ENCODE results near the gene MED13. TPM values are rescaled to one million over a fixed set of nuclear protein-coding genes. Genes with fewer than 3 reads are reported as not detected.
"Not testable (repeated sequence)": the region's sequence is repeated elsewhere in the genome, so short reads cannot be mapped to it uniquely, and the experiment has no call there.

MED13 gene
- total RNA-seq, 1 donor from 2014 or later, result 23.7 TPM

- no peak for DNase-seq (ENCODE audit: low read depth)
- H3K36me3 ChIP-seq (ENCODE audit: control insufficient read depth, insufficient read depth, low read length), result peaks cover 2% of the 10 kb centered on the region
- H3K4me3 ChIP-seq (ENCODE audit: low read depth, low read length), result no peak overlapping the region
- H3K27me3 ChIP-seq (ENCODE audit: control insufficient read depth, insufficient read depth, low read length), result no peaks in the 10 kb centered on the region
- no peak for TF ChIP-seq CTCF (IDR thresholded peaks at IDR 0.05; ENCODE audit: insufficient read depth, low read length, severe bottlenecking)
- no peak for FAIRE-seq
Measured at GRCh38 chr17:61943117-61943516, 122.0 kb downstream of the MED13 start.

- no peak for FAIRE-seq
- H3K4me3 ChIP-seq (ENCODE audit: low read depth, low read length), result no peak overlapping the region
- no peaks in the 10 kb centered on the region for H3K27me3 ChIP-seq (ENCODE audit: control insufficient read depth, insufficient read depth, low read length)
- DNase-seq (ENCODE audit: low read depth), result no peak
- TF ChIP-seq CTCF (IDR thresholded peaks at IDR 0.05; ENCODE audit: insufficient read depth, low read length, severe bottlenecking), result no peak
- H3K36me3 ChIP-seq (ENCODE audit: control insufficient read depth, insufficient read depth, low read length), result peaks cover 2% of the 10 kb centered on the region
Measured at GRCh38 chr17:61942085-61942484, 123.0 kb downstream of the MED13 start.

GRCh38 chr17:61928101-61928436, 137.0 kb downstream of the MED13 start:
- TF ChIP-seq CTCF (IDR thresholded peaks at IDR 0.05; ENCODE audit: insufficient read depth, low read length, severe bottlenecking), result no peak
- Histone ChIP-seq H3K27me3 (ENCODE audit: control insufficient read depth, insufficient read depth, low read length) (no peaks in the 10 kb centered on the region), H3K36me3 (ENCODE audit: control insufficient read depth, insufficient read depth, low read length) (peaks cover 2% of the 10 kb centered on the region), H3K4me3 (ENCODE audit: low read depth, low read length) (peak overlapping the region; percentile 70)
- no peak for FAIRE-seq
- DNase-seq (ENCODE audit: low read depth), result no peak

GRCh38 chr17:61927208-61928100, 137.6 kb downstream of the MED13 start, which contains the start of gene INTS2:
TSS of gene INTS2 (minus strand) at chr17:61927982. CDS start at chr17:61926644, 1,338 bp downstream.
- no peaks in the 10 kb centered on the region for H3K27me3 ChIP-seq (ENCODE audit: control insufficient read depth, insufficient read depth, low read length)
- no peak for FAIRE-seq
- H3K4me3 ChIP-seq (ENCODE audit: low read depth, low read length), result peak within 1 kb of the TSS; percentile 70
- H3K36me3 ChIP-seq (ENCODE audit: control insufficient read depth, insufficient read depth, low read length), result peaks cover 2% of the 10 kb centered on the region
- peak; percentile 82 for DNase-seq (ENCODE audit: low read depth)
- TF ChIP-seq CTCF (IDR thresholded peaks at IDR 0.05; ENCODE audit: insufficient read depth, low read length, severe bottlenecking), result no peak

GRCh38 chr17:61926826-61927207, 138.3 kb downstream of the MED13 start:
- no peak for DNase-seq (ENCODE audit: low read depth)
- H3K4me3 ChIP-seq (ENCODE audit: low read depth, low read length), result peak overlapping the region; percentile 70
- TF ChIP-seq CTCF (IDR thresholded peaks at IDR 0.05; ENCODE audit: insufficient read depth, low read length, severe bottlenecking), result no peak
- no peaks in the 10 kb centered on the region for H3K27me3 ChIP-seq (ENCODE audit: control insufficient read depth, insufficient read depth, low read length)
- peaks cover 2% of the 10 kb centered on the region for H3K36me3 ChIP-seq (ENCODE audit: control insufficient read depth, insufficient read depth, low read length)
- no peak for FAIRE-seq

GRCh38 chr17:61915162-61915561, 149.9 kb downstream of the MED13 start:
- not testable (repeated sequence) for H3K36me3 ChIP-seq (ENCODE audit: control insufficient read depth, insufficient read depth, low read length)

More at GRCh38 chr17:61915162-61915561, 149.9 kb downstream of the MED13 start:
- H3K27me3 ChIP-seq (ENCODE audit: control insufficient read depth, insufficient read depth, low read length); H3K4me3 ChIP-seq (ENCODE audit: low read depth, low read length); DNase-seq (ENCODE audit: low read depth); FAIRE-seq: not testable (repeated sequence)
